ENCODE data around the gene UBR2.

The UBR2 gene

GRCh38 chr6:42563697-42564505, at the start of gene UBR2:
Gene UBR2, plus strand, starts transcription at chr6:42564029. Its CDS starts 291 bp downstream, at chr6:42564320.
- DNase-seq, result peak; percentile 99

- no peak for DNase-seq
Measured at GRCh38 chr6:42514745-42515144, 49.1 kb upstream of the UBR2 start.

DNA sequence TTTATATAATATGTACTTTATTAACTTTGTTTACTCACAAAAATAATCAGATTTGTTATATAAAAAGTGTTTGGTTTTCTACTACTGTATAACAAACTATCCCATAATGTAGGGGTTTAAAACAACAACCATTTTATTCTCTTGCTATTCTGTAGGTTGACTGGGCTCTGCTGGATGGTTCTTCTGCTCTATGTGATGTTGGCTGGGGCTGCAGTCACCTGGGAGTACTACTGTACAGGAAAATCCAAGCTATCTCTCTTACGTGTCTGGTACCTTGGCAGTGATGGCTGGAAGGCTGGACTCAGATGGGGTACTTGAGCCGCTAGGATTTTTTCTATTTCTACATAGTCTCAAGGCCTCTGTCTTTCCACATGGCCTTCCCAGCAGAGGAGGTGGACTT, 44.0 kb upstream of the UBR2 start:
- DNase-seq, result no peak

DNA sequence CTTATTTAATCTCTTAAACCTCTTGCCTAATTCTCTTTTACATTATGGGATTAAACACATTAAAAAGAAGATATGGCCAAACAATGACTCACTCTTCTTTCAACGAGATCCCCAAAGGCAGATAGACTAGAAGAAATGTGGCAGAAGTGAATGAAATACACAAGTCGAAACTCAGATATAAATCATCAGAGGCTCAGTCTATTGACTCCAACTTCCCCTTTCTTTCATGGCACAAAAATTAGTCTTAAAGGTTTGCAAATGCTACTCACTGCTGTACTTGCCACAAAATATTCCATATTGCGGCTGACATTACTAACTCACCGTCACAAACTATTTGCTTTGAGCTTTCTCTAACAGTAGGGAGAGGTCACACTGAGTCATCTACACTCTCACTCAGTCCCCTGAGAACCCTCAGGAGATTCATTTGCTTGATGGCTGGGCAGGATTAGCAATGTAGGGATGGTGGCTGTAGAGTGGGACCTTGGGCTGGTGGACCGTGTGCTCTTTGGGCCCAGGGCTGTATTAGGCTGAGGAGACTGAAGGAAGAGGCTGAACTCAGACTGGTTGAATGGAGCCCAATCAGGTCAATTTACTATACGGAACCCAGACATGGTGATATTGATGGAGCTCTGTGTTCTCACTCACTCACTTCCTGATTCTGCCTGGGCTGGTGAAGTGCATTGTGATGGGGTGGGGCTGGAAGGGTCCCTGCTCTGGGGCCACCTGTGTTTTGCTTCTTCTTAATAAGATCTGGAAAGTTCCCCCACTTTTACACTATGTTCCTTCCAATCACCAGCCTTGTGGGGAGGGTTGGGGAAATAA, 42.8 kb upstream of the UBR2 start:
- peak; percentile 88 for DNase-seq

- DNase-seq, result peak; percentile 61
Measured at GRCh38 chr6:42522036-42522435, 41.8 kb upstream of the UBR2 start.

DNA sequence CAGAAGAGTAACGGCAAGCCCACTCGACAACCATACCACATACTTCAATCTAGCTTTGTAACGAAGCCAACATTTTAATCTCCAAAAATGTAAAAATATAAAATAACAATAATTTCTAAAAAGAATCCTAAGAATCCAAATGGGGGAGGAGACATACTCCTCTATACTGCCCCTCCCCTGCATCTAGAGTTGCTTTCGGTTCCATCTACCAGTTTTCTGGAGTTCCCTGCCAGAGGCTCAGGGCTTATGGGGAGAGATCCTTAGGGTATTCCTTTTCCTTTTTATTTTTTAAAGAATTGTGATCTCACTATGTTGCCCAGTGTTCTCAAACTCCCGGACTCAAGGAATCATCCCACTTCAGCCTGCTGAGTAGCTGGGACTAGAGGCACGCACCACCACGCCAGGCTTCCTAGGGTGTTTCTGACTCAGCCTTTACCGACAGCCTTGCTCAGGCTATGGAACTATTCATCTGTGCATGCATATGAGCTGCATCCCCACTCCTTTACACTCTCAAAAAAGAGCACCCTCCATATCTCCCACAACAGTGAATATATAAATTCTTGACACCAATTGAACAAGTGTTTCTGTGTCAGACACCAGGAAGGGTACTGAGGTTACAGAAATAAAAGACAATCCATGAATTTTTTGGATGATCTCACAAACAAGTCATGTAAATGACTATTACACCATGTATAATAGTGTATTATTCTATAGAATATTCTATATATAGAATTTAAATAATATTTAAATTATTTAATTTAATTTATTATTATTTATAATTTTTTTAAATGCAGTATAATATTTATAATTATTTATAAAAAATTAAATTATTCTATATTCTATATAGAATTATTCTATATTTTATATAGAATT, 40.7 kb upstream of the UBR2 start:
- DNase-seq, result peak; percentile 43

GRCh38 chr6:42525206-42525605, 38.6 kb upstream of the UBR2 start:
- DNase-seq, result no peak

GRCh38 chr6:42526616-42527015, 37.2 kb upstream of the UBR2 start:
- DNase-seq, result no peak

- DNase-seq, result no peak
Measured at GRCh38 chr6:42527204-42527603, 36.6 kb upstream of the UBR2 start.

DNA sequence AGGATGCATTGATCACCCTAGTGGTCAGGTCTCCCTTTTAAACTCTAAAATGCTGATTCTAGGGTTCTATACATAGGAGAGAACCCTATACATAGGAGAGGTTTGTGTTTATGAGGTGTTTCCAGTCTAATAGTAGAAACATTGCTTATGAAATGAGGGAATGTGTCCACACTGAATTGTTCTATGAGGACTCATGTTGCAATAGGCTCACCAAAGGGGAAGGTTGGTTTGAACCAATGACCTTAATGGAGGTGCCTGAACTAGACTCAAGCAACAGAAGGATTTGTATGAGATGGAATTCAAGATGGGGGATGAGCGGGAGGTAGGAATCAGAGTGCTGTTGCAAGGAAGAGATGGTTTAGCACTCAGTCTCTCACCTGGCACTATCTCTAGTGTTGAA, 33.5 kb upstream of the UBR2 start:
- DNase-seq, result no peak

DNA sequence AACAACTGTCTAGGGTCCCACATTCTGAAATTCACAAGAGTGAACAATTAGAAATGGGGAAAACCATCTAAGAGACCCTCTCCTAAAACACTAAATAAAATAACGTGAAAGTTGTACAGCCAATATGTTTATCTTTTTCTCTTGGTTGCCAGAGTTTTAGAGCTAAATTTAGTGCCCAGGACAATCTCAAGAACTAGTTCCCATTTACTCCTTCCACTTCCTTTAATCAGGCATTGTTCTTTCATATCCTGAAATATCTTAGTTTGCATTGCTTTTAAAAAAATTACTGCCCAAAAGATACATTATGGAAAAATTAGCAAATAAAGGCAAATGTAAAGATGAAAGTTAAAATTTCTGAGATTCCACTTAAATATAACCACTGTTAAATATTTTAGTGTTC, 33.1 kb upstream of the UBR2 start:
- no peak for DNase-seq

DNA sequence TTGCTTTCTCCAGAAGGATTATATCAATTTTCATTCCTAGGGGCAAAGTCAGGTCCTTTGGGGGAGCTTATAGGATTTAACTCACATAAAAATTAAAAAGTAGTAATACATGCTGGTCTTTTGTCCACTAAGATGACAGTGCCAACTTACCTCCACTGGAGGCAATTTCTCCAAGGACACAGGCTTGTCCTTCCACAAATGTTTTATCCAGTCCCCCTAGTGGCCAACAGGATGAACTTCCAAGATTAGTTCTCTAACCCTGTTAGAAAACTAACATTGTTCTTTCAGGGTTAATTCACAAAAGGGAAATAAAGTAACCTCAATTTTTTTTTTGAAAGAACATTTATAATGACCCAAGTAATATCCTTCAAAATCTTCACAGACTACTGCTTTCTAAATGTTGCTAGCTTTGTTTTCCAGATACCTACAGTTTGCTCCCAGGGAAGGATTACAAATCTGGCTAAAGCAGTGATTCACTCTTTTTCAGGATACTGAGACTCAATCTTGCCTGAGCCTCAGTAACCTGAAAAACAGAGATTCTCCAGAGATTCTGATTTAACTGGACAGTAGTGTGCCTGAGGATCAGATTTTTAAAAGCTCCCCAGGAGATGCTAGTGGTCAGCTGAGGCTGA, 31.7 kb upstream of the UBR2 start:
- DNase-seq, result peak; percentile 71

DNA sequence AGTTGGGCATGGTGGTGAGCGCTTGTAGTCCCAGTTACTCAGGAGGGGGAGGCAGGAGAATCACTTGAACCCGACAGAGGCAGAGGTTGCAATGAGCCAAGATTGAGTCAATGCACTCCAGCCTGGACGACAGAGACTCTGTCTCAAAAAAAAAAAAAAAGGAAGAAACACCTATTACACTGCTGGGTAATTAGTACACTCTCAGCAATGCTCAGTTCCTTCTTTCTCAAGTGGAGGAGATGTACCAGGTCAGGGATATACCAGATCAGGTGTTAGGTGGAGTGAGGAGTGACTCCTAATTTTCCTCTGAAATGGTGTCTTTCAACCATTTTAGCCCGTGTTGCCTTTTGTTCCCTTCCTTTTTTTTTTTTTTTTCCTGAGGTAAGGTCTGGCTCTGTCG, 30.0 kb upstream of the UBR2 start:
- no peak for DNase-seq

- no peak for DNase-seq
Measured at GRCh38 chr6:42537536-42537935, 26.3 kb upstream of the UBR2 start.

GRCh38 chr6:42539135-42539534, 24.7 kb upstream of the UBR2 start:
- DNase-seq, result no peak

- DNase-seq, result no peak
Measured at GRCh38 chr6:42545226-42545773, 18.5 kb upstream of the UBR2 start.

DNA sequence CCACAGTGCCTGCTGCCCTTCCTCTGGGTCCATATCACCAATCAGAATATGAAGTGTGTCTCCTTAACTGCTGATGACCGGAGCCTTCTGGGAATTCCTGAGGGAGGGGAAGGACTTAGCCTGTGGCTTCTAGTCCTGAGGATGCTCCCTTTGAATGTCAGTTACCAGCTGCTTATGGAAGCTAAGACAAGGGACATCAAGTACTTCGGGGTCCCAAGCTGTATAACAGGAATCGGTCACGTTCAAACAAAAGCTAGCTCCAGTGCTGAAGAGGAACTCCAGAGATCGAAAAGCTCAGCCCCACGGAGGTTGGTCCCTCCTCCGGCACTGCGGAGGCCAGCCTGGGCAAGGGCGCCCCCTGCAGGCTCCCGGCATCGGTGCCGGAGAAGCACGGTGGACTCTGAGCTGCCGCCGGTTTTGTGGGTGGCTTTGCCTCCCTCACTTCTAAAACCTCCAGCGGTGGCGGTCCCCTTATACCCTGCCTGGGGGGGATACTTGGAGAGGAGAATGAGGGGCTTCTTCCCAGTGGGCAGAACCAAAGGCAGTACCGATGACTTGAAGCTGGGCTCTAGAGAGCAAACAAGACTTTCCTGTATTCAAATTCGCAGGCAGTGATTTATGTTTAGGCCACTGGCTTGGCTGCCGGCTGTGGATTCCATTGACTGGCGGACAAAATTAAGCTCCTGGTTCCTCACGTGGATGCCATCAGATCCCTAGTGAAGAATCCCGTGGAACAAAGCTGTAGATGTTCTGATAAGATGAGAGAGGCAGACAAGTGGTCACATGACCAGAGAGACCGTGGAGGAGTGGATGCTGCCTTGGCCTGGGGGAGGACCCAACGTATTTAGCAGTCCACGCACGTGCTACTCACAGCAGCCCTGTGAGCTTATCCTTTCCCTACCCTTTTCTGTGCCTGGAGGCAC, 16.2 kb upstream of the UBR2 start:
- peak; percentile 72 for DNase-seq

GRCh38 chr6:42550277-42550676, 13.6 kb upstream of the UBR2 start:
- DNase-seq, result peak; percentile 62

- DNase-seq, result peak; percentile 60
Measured at GRCh38 chr6:42551217-42551616, 12.6 kb upstream of the UBR2 start.

GRCh38 chr6:42552380-42552779, 11.4 kb upstream of the UBR2 start:
- DNase-seq, result no peak
